Mononuclear cell (primary cell): ENCODE data around the gene CBFA2T2. TPM values are rescaled to one million over a fixed set of nuclear protein-coding genes. Genes with fewer than 3 reads are reported as not detected.
"Not testable (repeated sequence)": the region's sequence is repeated elsewhere in the genome, so short reads cannot be mapped to it uniquely, and the experiment has no call there.

Experiments used
- H3K27me3 ChIP-seq: 2 replicates; pipeline ENCODE4 v1.6.0; 2011; ENCODE audit warnings: low read length, control low read depth; ENCODE audit not compliant: insufficient read depth
- H3K4me1 ChIP-seq: 2 replicates; pipeline ENCODE4 v1.5.1; 2011; ENCODE audit warnings: mild to moderate bottlenecking, low read length, control low read depth; ENCODE audit not compliant: insufficient read depth
- H3K4me3 ChIP-seq: 2 replicates; pipeline ENCODE4 v1.5.1; 2011; ENCODE audit warnings: mild to moderate bottlenecking, low read length, moderate library complexity
- H3K9me3 ChIP-seq: 2 replicates; pipeline ENCODE4 v1.5.1; 2011; ENCODE audit warnings: low read depth, mild to moderate bottlenecking, control low read depth, low read length
- total RNA-seq: library from RNA; depleted of rRNA; stranded (reverse); fragments of >200 nt; gene quantifications from one replicate; pipeline ENCODE4 v1.2.3, GENCODE V29; 2012

The CBFA2T2 gene
- total RNA-seq, 1 donor = 8.9 TPM

GRCh38 chr20:33561692-33562601 is 72.1 kb downstream of the CBFA2T2 start:
- Histone ChIP-seq H3K4me3 (no peak overlapping the region), H3K4me1 (no peaks in the 10 kb centered on the region), H3K27me3 (no peaks in the 10 kb centered on the region), H3K9me3 (no peaks in the 10 kb centered on the region)

GRCh38 chr20:33563788-33564187 is 73.9 kb downstream of the CBFA2T2 start:
- H3K27me3 ChIP-seq = no peaks in the 10 kb centered on the region
- H3K4me3 ChIP-seq = no peak overlapping the region
- no peaks in the 10 kb centered on the region for H3K4me1 ChIP-seq
- no peaks in the 10 kb centered on the region for H3K9me3 ChIP-seq

- Histone ChIP-seq H3K4me1 (no peaks in the 10 kb centered on the region), H3K9me3 (no peaks in the 10 kb centered on the region), H3K4me3 (no peak overlapping the region), H3K27me3 (no peaks in the 10 kb centered on the region)
Observed at GRCh38 chr20:33566781-33567603, 77.1 kb downstream of the CBFA2T2 start.

GRCh38 chr20:33567949-33568348 is 78.1 kb downstream of the CBFA2T2 start:
- no peak overlapping the region for H3K4me3 ChIP-seq
- no peaks in the 10 kb centered on the region for H3K9me3 ChIP-seq
- no peaks in the 10 kb centered on the region for H3K4me1 ChIP-seq
- H3K27me3 ChIP-seq = no peaks in the 10 kb centered on the region

- Histone ChIP-seq H3K4me1 (no peaks in the 10 kb centered on the region), H3K4me3 (no peak overlapping the region), H3K27me3 (no peaks in the 10 kb centered on the region)
Observed at GRCh38 chr20:33568378-33568777, 78.5 kb downstream of the CBFA2T2 start.

GRCh38 chr20:33568868-33569801 is 79.2 kb downstream of the CBFA2T2 start:
- Histone ChIP-seq H3K9me3 (no peaks in the 10 kb centered on the region), H3K27me3 (no peaks in the 10 kb centered on the region), H3K4me1 (no peaks in the 10 kb centered on the region), H3K4me3 (no peak overlapping the region)

More at GRCh38 chr20:33568378-33568777, 78.5 kb downstream of the CBFA2T2 start:
- H3K9me3 ChIP-seq = no peaks in the 10 kb centered on the region

- Histone ChIP-seq H3K9me3 (no peaks in the 10 kb centered on the region), H3K4me3 (no peak overlapping the region), H3K27me3 (no peaks in the 10 kb centered on the region), H3K4me1 (no peaks in the 10 kb centered on the region)
Observed at GRCh38 chr20:33569802-33570391, 80.0 kb downstream of the CBFA2T2 start.

GRCh38 chr20:33570743-33571142 is 80.8 kb downstream of the CBFA2T2 start:
- no peak overlapping the region for H3K4me3 ChIP-seq
- H3K9me3 ChIP-seq = no peaks in the 10 kb centered on the region
- H3K4me1 ChIP-seq = no peaks in the 10 kb centered on the region
- no peaks in the 10 kb centered on the region for H3K27me3 ChIP-seq

GRCh38 chr20:33573268-33573667 is 83.4 kb downstream of the CBFA2T2 start:
- not testable (repeated sequence) for H3K4me1 ChIP-seq, H3K27me3 ChIP-seq, H3K4me3 ChIP-seq, H3K9me3 ChIP-seq

GRCh38 chr20:33575282-33575681 is 85.4 kb downstream of the CBFA2T2 start:
- no peak overlapping the region for H3K4me3 ChIP-seq
- H3K9me3 ChIP-seq = no peaks in the 10 kb centered on the region
- no peaks in the 10 kb centered on the region for H3K4me1 ChIP-seq
- H3K27me3 ChIP-seq = no peaks in the 10 kb centered on the region

- Histone ChIP-seq H3K4me3 (no peak overlapping the region), H3K27me3 (no peaks in the 10 kb centered on the region), H3K4me1 (no peaks in the 10 kb centered on the region), H3K9me3 (no peaks in the 10 kb centered on the region)
Observed at GRCh38 chr20:33576432-33577125, 86.7 kb downstream of the CBFA2T2 start.

- Histone ChIP-seq H3K9me3 (no peaks in the 10 kb centered on the region), H3K4me1 (no peaks in the 10 kb centered on the region), H3K4me3 (no peak overlapping the region), H3K27me3 (no peaks in the 10 kb centered on the region)
Observed at GRCh38 chr20:33578510-33578909, 88.6 kb downstream of the CBFA2T2 start.

- Histone ChIP-seq H3K9me3 (no peaks in the 10 kb centered on the region), H3K4me1 (no peaks in the 10 kb centered on the region), H3K4me3 (no peak overlapping the region), H3K27me3 (no peaks in the 10 kb centered on the region)
Observed at GRCh38 chr20:33583143-33583542, 93.2 kb downstream of the CBFA2T2 start.

- H3K27me3 ChIP-seq = no peaks in the 10 kb centered on the region
- H3K9me3 ChIP-seq = no peaks in the 10 kb centered on the region
- no peaks in the 10 kb centered on the region for H3K4me1 ChIP-seq
- H3K4me3 ChIP-seq = no peak overlapping the region
Observed at GRCh38 chr20:33584976-33585375, 95.1 kb downstream of the CBFA2T2 start.
